Smooth muscle cell of trachea (primary cell): ENCODE results near the gene EMD. TPM values are rescaled to one million over a fixed set of nuclear protein-coding genes. Genes with fewer than 3 reads are reported as not detected.

ENCODE experiments used
- total RNA-seq: library from RNA; depleted of rRNA; stranded (reverse); fragments of >200 nt; gene quantifications from 2 replicates; pipeline ENCODE4 v1.2.1, GENCODE V29; 2014

The EMD gene
- 25.6 and 29.4 TPM in 2 replicates for total RNA-seq

DNA sequence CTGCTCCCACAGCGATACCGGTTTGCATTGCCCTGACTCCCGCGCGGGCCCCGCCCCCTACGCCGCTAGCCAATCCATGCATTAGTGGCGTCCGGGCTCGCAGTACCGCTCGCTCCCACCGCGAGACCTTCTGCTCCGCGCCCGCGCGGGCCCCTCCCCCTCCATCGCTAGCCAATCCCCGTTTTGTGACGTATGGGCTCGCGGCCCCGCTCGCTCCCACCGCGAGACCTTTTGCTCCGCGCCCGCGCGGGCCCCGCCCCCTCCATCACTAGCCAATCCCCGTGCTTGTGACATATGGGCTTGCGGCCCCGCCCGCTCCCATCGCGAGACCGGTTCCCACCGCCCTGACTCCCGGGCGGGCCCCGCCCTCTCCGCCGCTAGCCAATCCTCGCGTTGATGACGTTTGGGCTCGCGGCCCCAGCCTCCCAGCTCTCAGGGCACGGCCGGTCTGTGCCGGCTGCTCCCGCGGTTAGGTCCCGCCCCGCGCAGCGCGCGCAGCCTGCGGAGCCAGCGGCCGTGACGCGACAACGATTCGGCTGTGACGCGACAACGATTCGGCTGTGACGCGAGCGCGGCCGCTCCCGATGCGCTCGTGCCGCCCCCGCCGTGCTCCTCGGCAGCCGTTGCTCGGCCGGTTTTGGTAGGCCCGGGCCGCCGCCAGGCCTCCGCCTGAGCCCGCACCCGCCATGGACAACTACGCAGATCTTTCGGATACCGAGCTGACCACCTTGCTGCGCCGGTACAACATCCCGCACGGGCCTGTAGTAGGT is at the start of gene EMD:
Gene EMD (plus strand): TSS at position 497 of the 770 bp plus-strand sequence. CDS start 190 bp downstream, at position 687.

DNA sequence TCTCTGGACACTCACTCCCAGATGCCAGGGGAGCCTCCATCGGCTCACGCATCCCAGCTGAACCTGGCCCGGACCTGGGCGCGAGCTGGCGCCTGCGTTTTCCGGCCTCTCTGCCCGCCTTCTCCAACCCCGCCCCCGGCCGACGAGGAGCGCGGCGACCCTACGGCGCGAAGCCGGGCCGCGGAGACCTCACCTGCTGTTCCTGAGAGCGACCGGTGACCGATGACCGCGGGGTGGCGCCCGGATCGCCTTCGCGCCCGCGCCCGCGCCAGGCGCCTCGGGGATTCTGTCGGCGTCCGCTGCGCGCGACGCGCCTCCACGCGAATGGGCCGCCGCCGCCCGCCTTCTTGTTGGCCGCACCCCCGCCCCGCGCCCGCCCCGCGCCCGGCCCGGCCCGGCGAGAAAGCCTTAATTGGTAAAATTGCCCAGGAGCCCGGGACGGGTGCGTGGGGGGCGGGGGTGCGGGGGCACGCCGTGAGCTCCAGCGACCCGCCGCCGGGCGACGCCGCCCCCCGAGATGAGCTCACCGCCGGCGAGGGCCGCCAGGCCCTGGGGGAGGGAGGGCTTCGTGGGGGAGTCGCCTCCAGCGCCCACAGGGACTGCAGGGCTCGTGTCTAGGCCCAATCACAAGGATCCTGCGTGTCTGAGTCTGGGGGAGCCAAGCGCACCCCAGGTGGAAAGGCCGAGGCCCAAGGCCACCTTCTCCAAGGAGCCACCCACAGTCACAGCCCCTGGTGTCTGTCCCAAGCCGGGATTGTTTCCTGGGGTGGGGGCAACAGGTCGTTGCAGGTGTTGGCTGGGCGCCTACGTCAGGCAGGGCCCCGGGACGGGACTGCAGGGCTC is 4.6 kb upstream of the EMD start, which contains the start of gene FLNA:
Gene FLNA (minus strand): TSS at position 322 of the 843 bp plus-strand sequence. CDS start 3,389 bp downstream, outside the sequence.

DNA sequence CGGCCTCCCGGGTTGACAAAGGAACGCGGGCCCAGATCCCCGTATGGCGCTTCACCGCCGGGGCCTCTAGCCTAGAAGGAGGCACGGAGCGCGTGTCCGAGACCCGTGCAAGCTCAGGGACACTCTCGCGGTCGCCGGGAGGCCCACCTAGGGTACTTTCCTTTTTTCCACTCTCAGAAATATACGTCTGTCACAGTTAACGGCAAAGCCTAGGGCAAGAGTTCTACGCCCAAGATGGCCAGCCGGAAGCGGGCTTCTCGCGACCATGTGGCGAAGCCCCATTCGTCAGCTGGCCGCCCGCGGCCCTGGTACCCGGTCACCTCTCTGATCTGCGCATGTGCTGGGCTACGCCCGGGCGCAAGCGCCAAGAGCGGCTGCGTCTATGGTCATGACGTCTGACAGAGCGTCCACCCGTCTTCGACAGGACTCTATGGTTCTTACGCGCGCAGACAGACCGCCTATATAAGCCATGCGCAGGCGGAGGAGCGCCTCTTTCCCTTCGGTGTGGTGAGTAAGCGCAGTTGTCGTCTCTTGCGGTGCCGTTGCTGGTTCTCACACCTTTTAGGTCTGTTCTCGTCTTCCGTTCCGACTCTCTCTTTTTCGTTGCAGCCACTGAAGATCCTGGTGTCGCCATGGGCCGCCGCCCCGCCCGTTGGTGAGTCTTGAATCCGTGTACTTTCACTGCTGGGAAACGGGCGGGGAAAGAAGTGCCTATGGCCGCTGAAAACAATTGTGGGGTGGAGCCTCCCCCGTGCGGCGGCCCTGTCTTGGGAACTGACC is 19.0 kb downstream of the EMD start, which contains the start of gene RPL10:
Gene RPL10 (plus strand): TSS at position 490 of the 780 bp plus-strand sequence. CDS start 143 bp downstream, at position 633.

DNA sequence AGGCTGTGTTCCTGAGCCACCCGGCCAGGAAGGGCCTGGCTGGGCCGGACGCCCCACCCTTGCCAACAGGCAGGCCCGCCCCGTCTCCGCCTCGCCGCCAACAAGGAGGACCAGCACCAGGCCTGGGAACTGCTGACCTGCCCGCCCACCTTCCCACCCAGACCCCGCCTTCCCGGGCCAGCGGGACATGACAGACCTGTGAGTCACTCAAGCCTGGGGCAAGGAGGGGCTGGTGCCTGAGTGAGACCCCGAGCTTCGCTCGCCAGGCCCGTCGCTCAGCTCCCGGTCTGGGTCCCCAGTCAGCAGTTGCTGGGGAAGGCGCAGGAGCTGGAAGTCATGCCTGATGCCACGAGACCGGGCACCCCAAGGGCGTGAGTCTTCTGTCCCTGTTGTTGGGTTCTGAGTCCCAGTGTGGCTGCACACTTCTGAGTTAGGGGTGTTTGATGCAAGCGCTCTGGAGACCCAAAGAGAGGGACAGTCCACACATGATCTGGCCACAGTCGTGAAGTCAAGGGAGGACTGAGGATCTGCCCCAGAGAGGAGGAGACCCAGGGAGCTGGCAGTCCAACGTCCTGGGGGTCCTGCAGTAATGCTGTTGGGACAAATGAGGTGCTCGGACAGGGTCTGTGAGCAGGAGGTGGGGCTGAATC is 30.3 kb downstream of the EMD start, which contains the start of gene DNASE1L1:
Gene DNASE1L1 (minus strand): TSS at position 33 of the 650 bp plus-strand sequence. CDS start 3,686 bp downstream, outside the sequence.

DNA sequence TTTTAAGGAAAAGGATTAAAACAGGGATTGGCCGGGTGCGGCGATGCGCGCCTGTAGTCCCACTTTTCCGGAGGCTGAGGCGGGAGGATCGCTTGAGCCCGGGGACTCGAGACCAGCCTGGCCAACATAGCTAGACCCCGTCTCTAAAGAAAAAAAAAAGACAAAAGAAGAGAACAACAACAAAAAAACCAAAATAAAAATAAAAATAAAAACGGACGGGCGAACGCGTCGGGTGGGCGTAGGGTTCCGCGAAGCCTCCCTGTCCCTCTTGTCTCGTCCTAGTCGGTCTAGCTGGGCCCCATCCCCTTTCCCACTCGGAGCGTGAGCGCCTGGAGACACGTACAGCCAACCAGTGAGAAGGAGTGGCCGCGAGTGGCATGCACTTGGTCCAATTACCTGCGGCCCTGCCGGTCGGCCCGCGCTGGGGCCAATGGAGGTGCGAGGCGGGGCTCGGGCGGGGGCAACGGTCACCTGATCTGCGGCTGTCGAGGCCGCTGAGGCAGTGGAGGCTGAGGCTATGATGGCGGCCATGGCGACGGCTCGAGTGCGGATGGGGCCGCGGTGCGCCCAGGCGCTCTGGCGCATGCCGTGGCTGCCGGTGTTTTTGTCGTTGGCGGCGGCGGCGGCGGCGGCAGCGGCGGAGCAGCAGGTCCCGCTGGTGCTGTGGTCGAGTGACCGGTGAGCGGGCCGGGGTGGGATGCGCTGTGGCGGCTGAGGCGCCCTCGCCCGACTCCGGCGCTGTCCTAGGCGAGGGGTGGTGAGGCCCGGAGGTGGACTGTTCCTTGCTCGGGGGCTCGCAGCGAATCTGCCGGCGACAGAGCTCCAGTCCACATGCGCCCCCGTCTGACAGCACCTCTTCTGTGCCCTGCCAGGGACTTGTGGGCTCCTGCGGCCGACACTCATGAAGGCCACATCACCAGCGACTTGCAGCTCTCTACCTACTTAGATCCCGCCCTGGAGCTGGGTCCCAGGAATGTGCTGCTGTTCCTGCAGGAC is 49.4 kb downstream of the EMD start, which contains the start of gene ATP6AP1:
Gene ATP6AP1 (plus strand): TSS at position 502 of the 996 bp plus-strand sequence. CDS start 16 bp downstream, at position 518.

Other genes starting within 250 kb of the EMD start
- gene OPN1LW, start 235.1 kb upstream of the EMD start, total RNA-seq = not detected in 2 replicates
- not detected in 2 replicates for gene OPN1MW, start 196.7 kb upstream of the EMD start, total RNA-seq
- gene OPN1MW2, start 159.5 kb upstream of the EMD start, total RNA-seq = not detected in 2 replicates
- gene OPN1MW3, start 121.7 kb upstream of the EMD start, total RNA-seq = not detected in 2 replicates
- 0.17 TPM in 1 of 2 replicates, not detected in the other for gene TEX28, start 84.2 kb upstream of the EMD start, total RNA-seq
- gene TKTL1, start 83.5 kb upstream of the EMD start, total RNA-seq = not detected in 2 replicates
- gene FLNA, start 4.7 kb upstream of the EMD start, total RNA-seq = 1,846 and 2,620 TPM in 2 replicates
- gene RPL10, start 19.1 kb downstream of the EMD start, total RNA-seq = 1,913 and 5,394 TPM in 2 replicates
- 60.4 and 78.9 TPM in 2 replicates for gene DNASE1L1, start 30.0 kb downstream of the EMD start, total RNA-seq
- gene TAFAZZIN, start 32.2 kb downstream of the EMD start, total RNA-seq = 17.7 and 23.0 TPM in 2 replicates
- 68.9 and 89.0 TPM in 2 replicates for gene ATP6AP1, start 49.4 kb downstream of the EMD start, total RNA-seq
- gene GDI1, start 57.9 kb downstream of the EMD start, total RNA-seq = 63.3 and 141 TPM in 2 replicates
- gene FAM50A, start 64.8 kb downstream of the EMD start, total RNA-seq = 73.3 and 85.2 TPM in 2 replicates
- gene PLXNA3, start 79.0 kb downstream of the EMD start, total RNA-seq = 24.0 and 31.8 TPM in 2 replicates
- gene LAGE3, start 100.0 kb downstream of the EMD start, total RNA-seq = 22.3 and 23.5 TPM in 2 replicates
- gene UBL4A, start 107.3 kb downstream of the EMD start, total RNA-seq = 39.0 and 75.4 TPM in 2 replicates
- gene SLC10A3, start 111.3 kb downstream of the EMD start, total RNA-seq = 21.1 and 33.6 TPM in 2 replicates
- gene FAM3A, start 136.9 kb downstream of the EMD start, total RNA-seq = 38.3 and 43.5 TPM in 2 replicates
- 141 and 233 TPM in 2 replicates for gene G6PD, start 167.6 kb downstream of the EMD start, total RNA-seq
- 26.5 and 28.6 TPM in 2 replicates for gene IKBKG, start 168.3 kb downstream of the EMD start, total RNA-seq
- gene CTAG1A, start 205.8 kb downstream of the EMD start, total RNA-seq = not detected in 2 replicates
- gene CTAG1B, start 240.0 kb downstream of the EMD start, total RNA-seq = not detected in 2 replicates